Measurements from ENCODE around the gene NRXN3. TPM values are rescaled to one million over a fixed set of nuclear protein-coding genes. Genes with fewer than 3 reads are reported as not detected.

NRXN3 gene
- total RNA-seq, 5 donors from 2014 or later (not counting 1 experiment from before 2014, with no cell fraction given) = not detected

DNA sequence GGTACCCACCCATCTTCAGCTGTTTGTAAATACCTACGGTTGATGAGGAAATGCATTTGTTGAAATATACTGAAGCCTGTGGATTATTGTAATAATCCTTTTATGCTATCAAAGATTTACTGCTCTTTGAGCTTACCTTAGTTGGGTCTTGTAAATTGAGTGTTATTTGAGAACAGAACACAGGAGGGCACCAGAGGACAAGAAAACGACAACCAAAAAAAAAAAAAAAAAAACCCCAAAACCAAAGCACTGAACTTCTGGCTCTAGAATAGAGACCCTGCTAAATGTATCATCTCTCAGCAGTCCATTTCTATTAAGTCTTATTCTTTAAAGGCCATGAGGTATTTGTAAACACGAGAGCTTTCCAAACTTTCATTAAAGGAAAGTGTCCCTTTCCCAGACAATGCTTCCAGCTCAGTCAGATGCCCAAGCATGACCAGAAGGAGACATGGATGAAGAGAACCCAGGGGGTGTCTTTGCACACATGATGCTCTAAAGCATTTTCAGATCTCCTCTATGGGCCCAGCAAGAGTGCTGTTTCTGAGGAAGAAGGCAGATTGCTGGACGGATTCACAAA is 763.9 kb downstream of the NRXN3 start:
- Mint-ChIP-seq H3K27me3 (peaks cover 0 to 11% of the 10 kb centered on the region in 2 donors), H3K27ac (no peak overlapping the region), H3K9me3 (peaks cover 0 to 5% (median 0%) of the 10 kb centered on the region in 3 donors), H3K4me3 (no peak overlapping the region), H3K36me3 (no peaks in the 10 kb centered on the region), H3K4me1 (no peaks in the 10 kb centered on the region)
- DNase-seq (peak in 1 of 35 experiments; percentile 3), ATAC-seq (replicated peaks in 1 of 4) (no peak)
- Histone ChIP-seq H3K9me3 (no peaks in the 10 kb centered on the region), H3K27me3 (replicated peaks in 1 of 2; ENCODE audit: control insufficient read depth in 2 of 2, extremely low read depth in 1 of 2, insufficient read depth in 2 of 2, low read length in 1 of 2) (no peaks in the 10 kb centered on the region), H3K4me3 (ENCODE audit: control insufficient read depth in 1 of 2, extremely low read depth in 1 of 2, low read length in 1 of 2) (no peak overlapping the region), H3K4me1 (ENCODE audit: control insufficient read depth in 1 of 2, extremely low read depth in 1 of 2, insufficient read depth in 2 of 2, low read length in 2 of 2) (no peaks in the 10 kb centered on the region), H3K27ac (ENCODE audit: low read length) (no peak overlapping the region), H3K36me3 (ENCODE audit: control insufficient read depth in 2 of 2, extremely low read depth in 1 of 2, insufficient read depth in 1 of 2, low read length in 1 of 2) (no peaks in the 10 kb centered on the region)
- ChIA-PET CTCF (interaction anchor here (0.5 to 1.0 kb wide), 9 partner anchors 9 to 1922 kb away, joined by 3 to 8 read pairs (median 5); no protein-coding TSS in a partner anchor), POLR2A (no interaction called here)
- 80% methylated on average over 1 of the region's 4 CpGs for WGBS (ENCODE audit: insufficient coverage)

GRCh38 chr14:78946949-78947348 is 776.8 kb downstream of the NRXN3 start:
- no peak for DNase-seq
- no peak for ATAC-seq (replicated peaks in 1 of 4)
- Histone ChIP-seq H3K27me3 (replicated peaks in 1 of 2; ENCODE audit: control insufficient read depth in 2 of 2, extremely low read depth in 1 of 2, insufficient read depth in 2 of 2, low read length in 1 of 2) (peaks cover 0 to 3% of the 10 kb centered on the region in 2 experiments), H3K27ac (ENCODE audit: low read length) (no peak overlapping the region), H3K36me3 (ENCODE audit: control insufficient read depth in 2 of 2, extremely low read depth in 1 of 2, insufficient read depth in 1 of 2, low read length in 1 of 2) (no peaks in the 10 kb centered on the region), H3K4me3 (ENCODE audit: control insufficient read depth in 1 of 2, extremely low read depth in 1 of 2, low read length in 1 of 2) (no peak overlapping the region), H3K4me1 (ENCODE audit: control insufficient read depth in 1 of 2, extremely low read depth in 1 of 2, insufficient read depth in 2 of 2, low read length in 2 of 2) (no peaks in the 10 kb centered on the region), H3K9me3 (no peaks in the 10 kb centered on the region)
- POLR2A ChIA-PET = no interaction called here
- CTCF ChIA-PET = interaction anchor here in 1 of 2 donors (0.5 kb wide), 1 partner anchor 28 kb away, joined by 3 read pairs; no protein-coding TSS in a partner anchor
- Mint-ChIP-seq H3K4me1 (no peaks in the 10 kb centered on the region), H3K27me3 (peaks cover 6 to 7% of the 10 kb centered on the region in 2 donors), H3K9me3 (no peaks in the 10 kb centered on the region), H3K36me3 (no peaks in the 10 kb centered on the region), H3K4me3 (no peak overlapping the region), H3K27ac (no peak overlapping the region)
- WGBS (ENCODE audit: insufficient coverage) = no CpG with 5 or more reads among the region's 1 CpG

DNA sequence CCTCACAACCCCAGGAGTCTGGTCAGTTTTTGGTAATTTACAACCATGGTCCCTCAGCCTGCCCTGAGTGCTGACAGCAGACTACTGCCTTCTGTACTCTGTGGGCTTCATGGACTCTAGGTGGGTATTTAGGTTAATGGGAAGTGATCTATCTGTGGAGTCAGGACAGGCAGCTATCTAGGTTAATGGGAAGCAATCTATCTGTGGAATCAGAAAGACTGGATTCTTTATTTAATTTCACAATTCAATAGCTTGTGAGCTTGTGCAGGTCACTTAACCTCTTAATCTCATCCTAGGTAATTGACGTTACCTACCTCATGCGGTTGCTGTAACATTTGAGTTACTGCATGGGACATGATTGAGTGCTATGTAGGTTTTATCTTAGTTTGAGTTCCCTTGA is 777.5 kb downstream of the NRXN3 start:
- Histone ChIP-seq H3K4me1 (ENCODE audit: control insufficient read depth in 1 of 2, extremely low read depth in 1 of 2, insufficient read depth in 2 of 2, low read length in 2 of 2) (no peaks in the 10 kb centered on the region), H3K4me3 (ENCODE audit: control insufficient read depth in 1 of 2, extremely low read depth in 1 of 2, low read length in 1 of 2) (no peak overlapping the region), H3K27ac (ENCODE audit: low read length) (no peak overlapping the region), H3K36me3 (ENCODE audit: control insufficient read depth in 2 of 2, extremely low read depth in 1 of 2, insufficient read depth in 1 of 2, low read length in 1 of 2) (no peaks in the 10 kb centered on the region), H3K27me3 (replicated peaks in 1 of 2; ENCODE audit: control insufficient read depth in 2 of 2, extremely low read depth in 1 of 2, insufficient read depth in 2 of 2, low read length in 1 of 2) (peaks cover 0 to 3% of the 10 kb centered on the region in 2 experiments), H3K9me3 (no peaks in the 10 kb centered on the region)
- ATAC-seq (replicated peaks in 1 of 4) (no peak), DNase-seq (no peak)
- Mint-ChIP-seq H3K27ac (no peak overlapping the region), H3K36me3 (no peaks in the 10 kb centered on the region), H3K27me3 (peaks cover 3 to 4% of the 10 kb centered on the region in 2 donors), H3K4me3 (no peak overlapping the region), H3K9me3 (no peaks in the 10 kb centered on the region), H3K4me1 (no peaks in the 10 kb centered on the region)
- CTCF ChIA-PET = no interaction called here
- POLR2A ChIA-PET = no interaction called here
- WGBS (ENCODE audit: insufficient coverage) = no CpG with 5 or more reads among the region's 2 CpGs

- CTCF ChIA-PET = interaction anchor here (0.7 to 1.6 kb wide), 3 partner anchors 8 to 10 kb away, joined by 3 to 9 read pairs (median 4); no protein-coding TSS in a partner anchor
- no peaks in the 10 kb centered on the region for H3K9me3 Mint-ChIP-seq
- 40% methylated on average over 1 of the region's 3 CpGs for WGBS (ENCODE audit: insufficient coverage)
These were observed 780.5 kb downstream of the NRXN3 start for GRCh38 chr14:78950649-78951048.

GRCh38 chr14:78951602-78952001 is 781.4 kb downstream of the NRXN3 start:
- H3K4me1 Mint-ChIP-seq = no peaks in the 10 kb centered on the region
- ChIA-PET POLR2A (no interaction called here), CTCF (interaction anchor here (1.0 to 1.6 kb wide), 2 partner anchors 8 to 9 kb away, joined by 3 to 9 read pairs; no protein-coding TSS in a partner anchor)
- no peaks in the 10 kb centered on the region for H3K9me3 Mint-ChIP-seq
- H3K4me1 ChIP-seq (ENCODE audit: control insufficient read depth in 1 of 2, extremely low read depth in 1 of 2, insufficient read depth in 2 of 2, low read length in 2 of 2) = no peaks in the 10 kb centered on the region
- no peak overlapping the region for H3K27ac Mint-ChIP-seq
- WGBS (ENCODE audit: insufficient coverage) = 58% methylated on average over 2 of the region's 3 CpGs
- no peak overlapping the region for H3K4me3 Mint-ChIP-seq
- peaks cover 0 to 3% of the 10 kb centered on the region in 2 experiments for H3K27me3 ChIP-seq (replicated peaks in 1 of 2; ENCODE audit: control insufficient read depth in 2 of 2, extremely low read depth in 1 of 2, insufficient read depth in 2 of 2, low read length in 1 of 2)
- peaks cover 3 to 4% of the 10 kb centered on the region in 2 donors for H3K27me3 Mint-ChIP-seq
- no peaks in the 10 kb centered on the region for H3K9me3 ChIP-seq
- no peak for ATAC-seq (replicated peaks in 1 of 4)
- no peak overlapping the region for H3K27ac ChIP-seq (ENCODE audit: low read length)
- H3K4me3 ChIP-seq (ENCODE audit: control insufficient read depth in 1 of 2, extremely low read depth in 1 of 2, low read length in 1 of 2) = no peak overlapping the region
- H3K36me3 Mint-ChIP-seq = no peaks in the 10 kb centered on the region
- no peak for DNase-seq
- no peaks in the 10 kb centered on the region for H3K36me3 ChIP-seq (ENCODE audit: control insufficient read depth in 2 of 2, extremely low read depth in 1 of 2, insufficient read depth in 1 of 2, low read length in 1 of 2)

More at GRCh38 chr14:78950649-78951048, 780.5 kb downstream of the NRXN3 start:
- Histone ChIP-seq H3K36me3 (ENCODE audit: control insufficient read depth in 2 of 2, extremely low read depth in 1 of 2, insufficient read depth in 1 of 2, low read length in 1 of 2) (no peaks in the 10 kb centered on the region), H3K4me3 (ENCODE audit: control insufficient read depth in 1 of 2, extremely low read depth in 1 of 2, low read length in 1 of 2) (no peak overlapping the region), H3K27ac (ENCODE audit: low read length) (no peak overlapping the region), H3K4me1 (ENCODE audit: control insufficient read depth in 1 of 2, extremely low read depth in 1 of 2, insufficient read depth in 2 of 2, low read length in 2 of 2) (no peaks in the 10 kb centered on the region), H3K27me3 (replicated peaks in 1 of 2; ENCODE audit: control insufficient read depth in 2 of 2, extremely low read depth in 1 of 2, insufficient read depth in 2 of 2, low read length in 1 of 2) (peaks cover 0 to 3% of the 10 kb centered on the region in 2 experiments), H3K9me3 (no peaks in the 10 kb centered on the region)
- Mint-ChIP-seq H3K4me3 (no peak overlapping the region), H3K27me3 (peaks cover 3 to 4% of the 10 kb centered on the region in 2 donors), H3K4me1 (no peaks in the 10 kb centered on the region), H3K27ac (no peak overlapping the region), H3K36me3 (no peaks in the 10 kb centered on the region)
- ATAC-seq (replicated peaks in 1 of 4) (no peak), DNase-seq (no peak)
- POLR2A ChIA-PET = no interaction called here

DNA sequence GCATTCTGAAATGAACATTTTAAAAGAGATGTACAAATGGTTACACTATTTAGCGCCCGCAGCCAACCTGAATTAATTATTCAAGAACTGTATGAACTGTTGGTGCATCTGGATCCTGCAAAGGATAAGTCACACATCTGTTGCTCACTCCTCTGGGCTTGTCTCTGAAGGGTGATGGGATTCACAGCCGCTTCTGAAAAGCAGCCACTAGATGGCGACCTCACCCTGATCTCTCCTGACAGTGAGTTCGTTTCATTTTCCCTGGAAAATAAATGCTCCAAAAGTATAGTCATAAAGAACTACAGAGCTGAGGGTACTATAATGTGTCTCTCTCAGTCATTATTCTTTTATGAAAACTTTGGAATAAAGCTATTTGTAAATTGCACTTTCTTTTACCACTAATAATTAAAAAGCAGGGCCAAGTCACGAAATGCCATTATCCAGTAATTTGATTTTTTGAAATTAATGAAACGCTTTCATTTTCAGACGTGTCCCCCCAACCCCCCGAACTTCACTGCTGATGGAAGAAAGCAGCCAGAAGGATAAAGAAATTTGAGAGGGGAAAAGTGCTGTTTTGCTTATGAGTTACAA is 789.6 kb downstream of the NRXN3 start:
- Histone ChIP-seq H3K27me3 (replicated peaks in 1 of 2; ENCODE audit: control insufficient read depth in 2 of 2, extremely low read depth in 1 of 2, insufficient read depth in 2 of 2, low read length in 1 of 2) (no peaks in the 10 kb centered on the region), H3K4me1 (ENCODE audit: control insufficient read depth in 1 of 2, extremely low read depth in 1 of 2, insufficient read depth in 2 of 2, low read length in 2 of 2) (no peaks in the 10 kb centered on the region), H3K9me3 (no peaks in the 10 kb centered on the region), H3K27ac (ENCODE audit: low read length) (no peak overlapping the region), H3K36me3 (ENCODE audit: control insufficient read depth in 2 of 2, extremely low read depth in 1 of 2, insufficient read depth in 1 of 2, low read length in 1 of 2) (no peaks in the 10 kb centered on the region), H3K4me3 (ENCODE audit: control insufficient read depth in 1 of 2, extremely low read depth in 1 of 2, low read length in 1 of 2) (no peak overlapping the region)
- no peaks in the 10 kb centered on the region for H3K36me3 Mint-ChIP-seq
- H3K27ac Mint-ChIP-seq = no peak overlapping the region
- no CpG with 5 or more reads among the region's 9 CpGs for WGBS (ENCODE audit: insufficient coverage)
- CTCF ChIA-PET = interaction anchor here (0.6 to 1.4 kb wide), 6 partner anchors 9 to 85 kb away, joined by 3 to 9 read pairs (median 4); no protein-coding TSS in a partner anchor
- no peaks in the 10 kb centered on the region for H3K9me3 Mint-ChIP-seq
- H3K27me3 Mint-ChIP-seq = peaks cover 0 to 2% of the 10 kb centered on the region in 2 donors
- peak in 25 of 35 experiments; percentile 0 to 52 (median 10) for DNase-seq
- POLR2A ChIA-PET = no interaction called here
- ATAC-seq (replicated peaks in 1 of 4) = no peak
- H3K4me1 Mint-ChIP-seq = peaks cover 0 to 3% (median 2%) of the 10 kb centered on the region in 3 donors
- H3K4me3 Mint-ChIP-seq = no peak overlapping the region
